ENCODE results near the gene SMURF2.

The SMURF2 gene

DNA sequence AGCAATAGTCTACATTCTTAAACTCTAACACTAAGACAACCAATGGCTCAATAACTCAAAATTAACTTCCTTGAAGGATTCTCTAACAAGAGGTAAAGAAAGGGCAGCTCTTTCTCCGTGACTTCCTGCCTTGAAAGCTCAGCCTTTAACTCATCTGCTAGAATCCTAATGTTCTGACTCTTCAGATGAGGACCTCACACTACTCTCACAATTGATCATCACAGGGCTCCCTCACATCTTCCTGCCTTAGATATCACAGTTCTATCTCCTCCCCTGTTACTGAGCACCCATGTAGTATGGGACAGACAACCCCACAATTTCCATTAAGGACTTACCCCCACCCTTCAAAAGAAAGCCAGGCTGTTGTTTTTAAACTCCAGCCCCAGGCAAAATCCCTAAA is 33.5 kb downstream of the SMURF2 start:
- H3K4me3 ChIP-seq (replicated peaks in 1 of 2; ENCODE audit: low read depth in 2 of 2, low read length in 2 of 2), result no peak overlapping the region
- TF ChIP-seq, protein P1, sequence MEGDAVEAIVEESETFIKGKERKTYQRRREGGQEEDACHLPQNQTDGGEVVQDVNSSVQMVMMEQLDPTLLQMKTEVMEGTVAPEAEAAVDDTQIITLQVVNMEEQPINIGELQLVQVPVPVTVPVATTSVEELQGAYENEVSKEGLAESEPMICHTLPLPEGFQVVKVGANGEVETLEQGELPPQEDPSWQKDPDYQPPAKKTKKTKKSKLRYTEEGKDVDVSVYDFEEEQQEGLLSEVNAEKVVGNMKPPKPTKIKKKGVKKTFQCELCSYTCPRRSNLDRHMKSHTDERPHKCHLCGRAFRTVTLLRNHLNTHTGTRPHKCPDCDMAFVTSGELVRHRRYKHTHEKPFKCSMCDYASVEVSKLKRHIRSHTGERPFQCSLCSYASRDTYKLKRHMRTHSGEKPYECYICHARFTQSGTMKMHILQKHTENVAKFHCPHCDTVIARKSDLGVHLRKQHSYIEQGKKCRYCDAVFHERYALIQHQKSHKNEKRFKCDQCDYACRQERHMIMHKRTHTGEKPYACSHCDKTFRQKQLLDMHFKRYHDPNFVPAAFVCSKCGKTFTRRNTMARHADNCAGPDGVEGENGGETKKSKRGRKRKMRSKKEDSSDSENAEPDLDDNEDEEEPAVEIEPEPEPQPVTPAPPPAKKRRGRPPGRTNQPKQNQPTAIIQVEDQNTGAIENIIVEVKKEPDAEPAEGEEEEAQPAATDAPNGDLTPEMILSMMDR (IDR thresholded peaks at IDR 0.05; ENCODE audit: low read depth, low read length), result no peak
- no peak for DNase-seq (ENCODE audit: low read depth in 2 of 2)

DNA sequence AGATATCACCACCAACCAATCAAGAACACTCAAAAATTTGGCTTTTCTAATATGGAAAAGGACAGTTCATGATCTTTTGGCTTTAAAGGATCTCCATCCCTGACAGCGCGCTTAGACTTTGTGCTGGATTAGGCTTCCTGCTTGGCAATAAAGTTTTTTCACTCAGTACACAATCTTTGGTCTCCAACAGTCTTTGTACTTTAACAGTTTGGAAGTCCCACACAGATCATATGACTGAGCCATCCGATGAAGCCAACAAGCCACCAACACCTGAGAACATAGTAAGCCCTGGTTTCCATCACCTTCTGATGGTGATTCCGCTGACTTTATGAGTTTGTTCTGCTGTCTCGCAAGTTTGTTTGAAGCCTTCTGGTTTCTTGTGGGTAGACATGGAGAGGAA is 34.3 kb downstream of the SMURF2 start:
- DNase-seq (ENCODE audit: low read depth in 2 of 2), result no peak
- TF ChIP-seq, protein P1 (IDR thresholded peaks at IDR 0.05; ENCODE audit: low read depth, low read length), result no peak
- H3K4me3 ChIP-seq (replicated peaks in 1 of 2; ENCODE audit: low read depth in 2 of 2, low read length in 2 of 2), result no peak overlapping the region

DNA sequence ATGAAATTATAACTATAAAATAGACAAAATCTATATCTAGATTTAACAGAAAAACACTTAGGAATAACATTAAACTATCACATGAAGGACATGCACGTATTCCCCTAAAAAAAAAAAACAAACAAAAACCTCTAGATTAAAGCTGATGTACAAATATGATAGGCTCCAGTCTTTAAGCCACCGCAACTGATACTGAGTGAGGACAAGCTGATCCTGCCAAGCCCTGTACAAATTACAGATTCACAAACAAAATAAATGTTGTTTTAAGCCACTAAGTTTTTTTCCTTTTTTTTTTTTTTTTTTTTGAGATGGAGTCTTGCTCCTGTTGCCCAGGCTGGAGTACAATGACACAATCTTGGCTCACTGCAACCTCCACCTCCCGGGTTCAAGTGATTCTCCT is 35.3 kb downstream of the SMURF2 start:
- no peak for DNase-seq (ENCODE audit: low read depth in 2 of 2)
- TF ChIP-seq, protein P1 (IDR thresholded peaks at IDR 0.05; ENCODE audit: low read depth, low read length), result no peak
- H3K4me3 ChIP-seq (replicated peaks in 1 of 2; ENCODE audit: low read depth in 2 of 2, low read length in 2 of 2), result no peak overlapping the region

DNA sequence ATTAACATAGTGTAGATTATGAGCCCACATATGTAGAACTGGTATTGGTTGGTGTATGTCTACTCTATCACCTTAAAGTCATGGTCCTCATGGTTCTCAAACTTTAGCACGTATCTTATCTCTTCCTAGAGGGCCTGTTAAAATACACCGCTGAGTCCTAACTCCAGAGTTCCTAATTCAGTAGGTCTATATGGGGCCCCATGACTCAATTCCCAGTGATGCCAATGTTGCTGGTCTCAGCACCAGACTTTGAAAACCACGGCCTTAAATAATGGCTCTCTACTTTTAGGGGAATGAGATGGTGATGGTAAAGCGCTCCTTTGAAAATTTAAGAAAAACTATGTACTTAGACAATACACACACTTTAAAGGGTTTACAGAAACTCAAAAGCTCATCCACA is 36.6 kb downstream of the SMURF2 start:
- no peak overlapping the region for H3K4me3 ChIP-seq (replicated peaks in 1 of 2; ENCODE audit: low read depth in 2 of 2, low read length in 2 of 2)
- DNase-seq (ENCODE audit: low read depth in 2 of 2), result no peak
- TF ChIP-seq, protein P1 (IDR thresholded peaks at IDR 0.05; ENCODE audit: low read depth, low read length), result no peak

DNA sequence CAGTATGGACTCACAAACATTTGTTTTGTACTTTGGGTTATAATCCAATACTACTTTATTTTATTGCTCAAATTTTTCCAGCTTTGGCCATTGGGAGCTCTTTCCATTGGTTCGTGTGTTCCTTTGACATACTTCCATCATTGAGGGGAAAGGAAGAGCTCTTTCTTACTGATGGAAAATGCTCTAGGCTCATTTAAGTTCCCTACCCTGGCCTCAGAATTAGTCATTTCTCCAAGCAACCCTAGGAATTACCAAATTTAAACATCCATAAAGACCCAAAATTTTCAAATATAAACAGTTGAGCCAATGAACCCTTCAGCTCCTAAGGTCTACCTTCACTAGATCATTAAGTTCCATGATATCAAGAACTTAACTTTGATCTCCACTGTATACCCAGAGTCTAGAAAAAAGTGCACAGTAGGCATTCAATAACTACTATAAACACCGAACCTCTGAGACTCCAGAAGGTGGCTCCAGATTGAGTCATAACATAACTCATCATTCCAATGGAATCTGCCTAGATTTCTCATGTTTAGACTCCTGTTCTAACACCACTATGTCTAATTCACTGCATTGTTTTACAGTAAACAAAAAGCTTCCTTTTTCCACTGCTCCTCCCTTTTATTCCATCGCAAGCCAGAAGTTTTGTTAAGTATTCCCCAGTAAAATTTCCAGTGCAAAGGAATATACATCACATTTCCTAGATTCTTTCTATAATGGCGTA is 39.0 kb downstream of the SMURF2 start:
- H3K4me3 ChIP-seq (replicated peaks in 1 of 2; ENCODE audit: low read depth in 2 of 2, low read length in 2 of 2), result no peak overlapping the region
- DNase-seq (ENCODE audit: low read depth in 2 of 2), result peak; percentile 73 to 91
- TF ChIP-seq, protein P1 (IDR thresholded peaks at IDR 0.05; ENCODE audit: low read depth, low read length), result no peak

DNA sequence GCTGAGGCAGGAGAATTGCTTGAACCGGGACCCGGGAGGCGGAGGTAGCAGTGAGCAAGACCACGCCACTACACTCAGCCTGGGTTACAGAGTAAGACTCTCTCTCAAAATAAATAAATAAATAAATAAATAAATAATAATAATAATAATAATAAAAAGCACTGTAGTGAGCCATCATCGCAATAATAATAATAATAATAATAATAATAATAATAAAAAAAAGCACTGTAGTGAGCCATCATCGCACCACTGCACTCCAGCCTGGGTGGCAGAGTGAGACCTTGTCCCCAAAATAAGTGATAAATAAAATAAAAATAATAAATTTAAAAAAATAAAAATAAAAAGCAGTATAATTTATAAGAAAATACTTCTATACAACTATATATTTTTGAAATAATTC is 40.3 kb downstream of the SMURF2 start:
- TF ChIP-seq, protein P1 (IDR thresholded peaks at IDR 0.05; ENCODE audit: low read depth, low read length), result no peak
- no peak for DNase-seq (ENCODE audit: low read depth in 2 of 2)

DNA sequence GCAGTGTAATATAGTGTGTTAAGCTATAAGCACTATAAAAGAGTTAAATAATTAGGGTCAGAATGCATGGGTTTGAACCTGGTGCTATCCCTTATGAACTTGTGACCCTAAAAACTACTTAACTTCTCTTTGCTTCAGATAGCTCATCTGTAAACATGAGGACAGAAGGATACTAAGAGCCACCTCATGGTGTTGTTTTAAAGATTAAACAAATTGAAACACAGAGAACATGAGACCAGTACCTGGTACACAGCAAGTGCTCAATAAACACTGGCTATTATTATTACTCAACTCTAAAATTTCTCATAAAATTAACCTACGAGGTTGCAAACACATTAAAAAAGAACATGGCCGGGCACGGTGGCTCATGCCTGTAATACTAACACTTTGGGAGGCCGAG is 43.3 kb downstream of the SMURF2 start:
- no peak overlapping the region for H3K4me3 ChIP-seq (replicated peaks in 1 of 2; ENCODE audit: low read depth in 2 of 2, low read length in 2 of 2)
- TF ChIP-seq, protein P1 (IDR thresholded peaks at IDR 0.05; ENCODE audit: low read depth, low read length), result no peak

More for the DNA sequence above, 40.3 kb downstream of the SMURF2 start:
- H3K4me3 ChIP-seq (replicated peaks in 1 of 2; ENCODE audit: low read depth in 2 of 2, low read length in 2 of 2), result no peak overlapping the region

More for the DNA sequence above, 43.3 kb downstream of the SMURF2 start:
- no peak for DNase-seq (ENCODE audit: low read depth in 2 of 2)

Data from cardiac fibroblast (primary cell).